Measurements from ENCODE around the gene G6PC3. TPM values are rescaled to one million over a fixed set of nuclear protein-coding genes. Genes with fewer than 3 reads are reported as not detected.
"Not testable (repeated sequence)": the region's sequence is repeated elsewhere in the genome, so short reads cannot be mapped to it uniquely, and the experiment has no call there.

G6PC3 gene
- total RNA-seq, 2 experiments from 2014 or later = 19.3 to 19.7 TPM

- no peaks in the 10 kb centered on the region for H3K27me3 Mint-ChIP-seq (ENCODE audit: low read depth)
- H3K36me3 Mint-ChIP-seq (ENCODE audit: low read depth) = peaks cover 41% of the 10 kb centered on the region
- POLR2A ChIA-PET = no interaction called here
- no peak overlapping the region for H3K4me3 Mint-ChIP-seq
- peaks cover 26% of the 10 kb centered on the region for H3K4me1 Mint-ChIP-seq (ENCODE audit: low read depth)
- H3K27ac Mint-ChIP-seq = no peak overlapping the region
- ATAC-seq = no peak
- CTCF ChIA-PET = interaction anchor here (0.6 to 5.7 kb wide), 2 partner anchors 11 to 45 kb away, joined by 3 to 34 read pairs; no protein-coding TSS in a partner anchor
- no peaks in the 10 kb centered on the region for H3K9me3 Mint-ChIP-seq (ENCODE audit: insufficient read depth)
- no peak for DNase-seq
Observed at GRCh38 chr17:44038604-44039011, 31.9 kb upstream of the G6PC3 start.

DNA sequence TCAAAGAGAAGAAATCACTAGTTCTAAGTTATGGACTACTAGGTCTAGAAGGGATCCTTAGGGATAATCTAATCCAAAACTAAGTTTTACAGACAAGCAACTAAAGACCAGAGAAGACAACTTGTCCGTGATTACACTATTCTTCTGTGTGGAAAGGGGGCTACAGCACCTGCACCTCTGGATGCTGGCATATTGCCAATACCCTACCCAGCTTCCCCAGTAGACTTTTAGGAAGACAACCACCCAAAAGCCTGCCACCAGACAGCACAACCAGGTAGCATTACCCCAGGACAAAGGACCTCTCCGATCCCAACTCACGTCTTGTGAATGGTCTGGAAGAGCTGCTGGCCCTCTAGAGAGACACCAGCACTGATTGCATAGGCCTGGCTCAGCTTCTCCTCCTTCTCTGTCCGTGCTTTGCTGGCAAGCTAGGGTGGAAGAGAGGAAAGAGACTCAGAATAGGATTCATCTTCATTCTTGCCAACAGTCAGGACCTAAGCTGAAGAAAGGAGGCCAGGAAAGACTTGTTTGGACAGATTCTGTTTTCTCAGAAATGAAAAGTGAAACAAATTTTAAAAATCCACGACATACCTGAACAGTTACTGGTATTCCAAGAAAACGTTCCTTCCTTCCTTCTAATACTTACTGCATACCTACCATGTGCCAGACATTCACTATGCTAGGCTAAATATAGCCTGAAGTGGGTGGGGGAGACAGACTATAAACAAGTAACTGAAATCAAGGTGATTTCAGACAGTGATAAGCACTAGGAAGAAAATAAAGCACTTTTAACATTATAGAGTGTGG, 30.5 kb upstream of the G6PC3 start:
- Mint-ChIP-seq H3K36me3 (ENCODE audit: low read depth) (peaks cover 33% of the 10 kb centered on the region), H3K4me1 (ENCODE audit: low read depth) (peaks cover 17% of the 10 kb centered on the region), H3K4me3 (no peak overlapping the region), H3K9me3 (ENCODE audit: insufficient read depth) (no peaks in the 10 kb centered on the region), H3K27ac (peak overlapping the region; percentile 64), H3K27me3 (ENCODE audit: low read depth) (no peaks in the 10 kb centered on the region)
- ChIA-PET CTCF (interaction anchor here (0.8 to 6.2 kb wide), 10 partner anchors 8 to 128 kb away, joined by 3 to 102 read pairs (median 6); partner anchors contain the start of gene PPY), POLR2A (interaction anchor here (0.6 kb wide), 1 partner anchor 68 kb away, joined by 4 read pairs; no protein-coding TSS in a partner anchor)
- ATAC-seq (no peak), DNase-seq (no peak)

GRCh38 chr17:44043272-44043696, 27.3 kb upstream of the G6PC3 start:
- Mint-ChIP-seq H3K27me3 (ENCODE audit: low read depth) (no peaks in the 10 kb centered on the region), H3K4me3 (no peak overlapping the region), H3K36me3 (ENCODE audit: low read depth) (peaks cover 23% of the 10 kb centered on the region), H3K27ac (no peak overlapping the region), H3K9me3 (ENCODE audit: insufficient read depth) (no peaks in the 10 kb centered on the region), H3K4me1 (ENCODE audit: low read depth) (peaks cover 17% of the 10 kb centered on the region)
- DNase-seq (no peak), ATAC-seq (no peak)
- ChIA-PET CTCF (interaction anchor here (1.0 to 6.2 kb wide), 6 partner anchors 9 to 165 kb away, joined by 3 to 102 read pairs (median 11); partner anchors contain the start of gene PPY), POLR2A (no interaction called here)

DNA sequence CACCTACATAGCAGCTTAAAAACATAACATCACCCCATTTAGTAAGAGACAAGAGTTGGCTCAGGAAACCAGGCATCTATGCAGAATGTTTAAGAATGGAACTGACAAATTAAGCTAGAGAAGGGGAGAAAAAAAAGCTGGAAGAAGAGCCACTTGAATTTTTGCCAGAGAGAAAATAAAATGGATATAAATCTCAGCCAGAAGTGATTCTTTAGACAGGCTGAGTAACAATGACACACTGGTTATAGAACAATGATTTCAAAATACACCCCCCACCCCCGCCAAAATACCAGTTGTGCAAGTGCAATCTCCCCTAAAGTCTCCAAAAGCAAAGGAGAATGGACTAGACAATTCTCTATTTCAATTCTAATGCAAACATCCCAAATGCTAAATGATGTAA, 26.5 kb upstream of the G6PC3 start:
- Mint-ChIP-seq H3K9me3 (ENCODE audit: insufficient read depth) (no peaks in the 10 kb centered on the region), H3K4me1 (ENCODE audit: low read depth) (peaks cover 17% of the 10 kb centered on the region), H3K27me3 (ENCODE audit: low read depth) (no peaks in the 10 kb centered on the region), H3K36me3 (ENCODE audit: low read depth) (peaks cover 25% of the 10 kb centered on the region), H3K4me3 (no peak overlapping the region), H3K27ac (no peak overlapping the region)
- ChIA-PET CTCF (interaction anchor here (0.7 to 6.2 kb wide), 9 partner anchors 10 to 804 kb away, joined by 3 to 102 read pairs (median 4); partner anchors contain the start of genes HIGD1B and PPY), POLR2A (interaction anchor here (1.0 to 1.8 kb wide), 2 partner anchors 23 to 29 kb away, joined by 4 to 7 read pairs; partner anchors contain the start of genes LSM12 and TMEM101)
- DNase-seq (no peak), ATAC-seq (no peak)

GRCh38 chr17:44045486-44045885, 25.0 kb upstream of the G6PC3 start:
- Mint-ChIP-seq H3K27me3 (ENCODE audit: low read depth) (no peaks in the 10 kb centered on the region), H3K4me3 (no peak overlapping the region), H3K4me1 (ENCODE audit: low read depth) (peaks cover 7% of the 10 kb centered on the region), H3K36me3 (ENCODE audit: low read depth) (peaks cover 20% of the 10 kb centered on the region), H3K9me3 (ENCODE audit: insufficient read depth) (no peaks in the 10 kb centered on the region), H3K27ac (no peak overlapping the region)
- ATAC-seq (no peak), DNase-seq (no peak)
- ChIA-PET POLR2A (interaction anchor here (1.8 kb wide), 1 partner anchor 21 kb away, joined by 7 read pairs; the partner anchor contains the start of gene LSM12), CTCF (no interaction called here)

- CTCF ChIA-PET, POLR2A ChIA-PET: not testable (repeated sequence)
Observed at GRCh38 chr17:44046893-44047292, 23.6 kb upstream of the G6PC3 start.

DNA sequence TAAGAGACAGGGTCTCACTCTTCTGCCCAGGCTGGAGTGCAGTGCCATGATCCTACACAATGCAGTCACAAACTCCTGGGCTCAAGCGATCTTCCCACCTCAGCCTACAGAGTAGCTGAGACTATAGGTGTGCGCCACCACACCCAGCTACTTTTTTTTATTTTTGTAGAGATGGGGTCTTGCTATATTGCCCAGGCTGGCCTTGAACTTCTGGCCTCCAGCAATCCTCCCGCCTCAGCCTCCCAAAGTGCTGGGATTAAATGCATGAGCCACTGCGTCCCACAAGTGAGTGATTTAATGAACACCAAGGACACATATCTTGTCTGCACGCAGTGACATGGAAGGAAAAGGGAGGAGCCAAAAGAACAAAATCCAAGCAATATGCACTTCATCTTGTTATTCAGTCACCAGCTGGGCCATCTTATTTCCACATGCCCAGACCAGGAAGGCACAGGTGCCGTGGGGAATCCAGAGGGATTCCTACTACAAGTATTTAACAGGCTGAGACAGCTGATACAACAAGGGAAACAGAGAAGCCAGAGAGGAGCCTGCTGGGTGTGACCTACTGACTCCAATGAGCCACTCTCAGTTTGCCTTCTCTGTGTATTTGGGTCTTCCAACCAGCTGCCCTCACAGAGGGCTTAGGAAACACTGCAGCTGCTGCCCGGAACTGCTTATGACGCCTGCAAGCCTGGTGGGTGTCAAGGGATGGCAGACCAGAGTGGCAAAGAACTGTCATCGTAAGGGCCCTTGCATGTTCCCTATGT, 21.1 kb upstream of the G6PC3 start:
- ChIA-PET CTCF (no interaction called here), POLR2A (no interaction called here)
- Mint-ChIP-seq H3K9me3 (ENCODE audit: insufficient read depth) (no peaks in the 10 kb centered on the region), H3K27me3 (ENCODE audit: low read depth) (no peaks in the 10 kb centered on the region), H3K4me3 (no peak overlapping the region), H3K27ac (no peak overlapping the region), H3K4me1 (ENCODE audit: low read depth) (no peaks in the 10 kb centered on the region), H3K36me3 (ENCODE audit: low read depth) (peaks cover 29% of the 10 kb centered on the region)
- no peak for ATAC-seq
- no peak for DNase-seq

More at GRCh38 chr17:44046893-44047292, 23.6 kb upstream of the G6PC3 start:
- not testable (repeated sequence) for H3K4me3 Mint-ChIP-seq; H3K4me1 Mint-ChIP-seq (ENCODE audit: low read depth); H3K9me3 Mint-ChIP-seq (ENCODE audit: insufficient read depth); ATAC-seq; H3K27ac Mint-ChIP-seq; H3K27me3 Mint-ChIP-seq (ENCODE audit: low read depth); DNase-seq
- peaks cover 14% of the 10 kb centered on the region for H3K36me3 Mint-ChIP-seq (ENCODE audit: low read depth)

GRCh38 chr17:44053125-44053872, 17.2 kb upstream of the G6PC3 start:
- H3K27me3 Mint-ChIP-seq (ENCODE audit: low read depth) = no peaks in the 10 kb centered on the region
- H3K4me3 Mint-ChIP-seq = no peak overlapping the region
- DNase-seq = no peak
- H3K4me1 Mint-ChIP-seq (ENCODE audit: low read depth) = no peaks in the 10 kb centered on the region
- H3K36me3 Mint-ChIP-seq (ENCODE audit: low read depth) = peaks cover 29% of the 10 kb centered on the region
- no peak for ATAC-seq
- H3K27ac Mint-ChIP-seq = no peak overlapping the region
- ChIA-PET CTCF (interaction anchor here (2.0 kb wide), 1 partner anchor 12 kb away, joined by 6 read pairs; no protein-coding TSS in a partner anchor), POLR2A (no interaction called here)
- no peaks in the 10 kb centered on the region for H3K9me3 Mint-ChIP-seq (ENCODE audit: insufficient read depth)

DNA sequence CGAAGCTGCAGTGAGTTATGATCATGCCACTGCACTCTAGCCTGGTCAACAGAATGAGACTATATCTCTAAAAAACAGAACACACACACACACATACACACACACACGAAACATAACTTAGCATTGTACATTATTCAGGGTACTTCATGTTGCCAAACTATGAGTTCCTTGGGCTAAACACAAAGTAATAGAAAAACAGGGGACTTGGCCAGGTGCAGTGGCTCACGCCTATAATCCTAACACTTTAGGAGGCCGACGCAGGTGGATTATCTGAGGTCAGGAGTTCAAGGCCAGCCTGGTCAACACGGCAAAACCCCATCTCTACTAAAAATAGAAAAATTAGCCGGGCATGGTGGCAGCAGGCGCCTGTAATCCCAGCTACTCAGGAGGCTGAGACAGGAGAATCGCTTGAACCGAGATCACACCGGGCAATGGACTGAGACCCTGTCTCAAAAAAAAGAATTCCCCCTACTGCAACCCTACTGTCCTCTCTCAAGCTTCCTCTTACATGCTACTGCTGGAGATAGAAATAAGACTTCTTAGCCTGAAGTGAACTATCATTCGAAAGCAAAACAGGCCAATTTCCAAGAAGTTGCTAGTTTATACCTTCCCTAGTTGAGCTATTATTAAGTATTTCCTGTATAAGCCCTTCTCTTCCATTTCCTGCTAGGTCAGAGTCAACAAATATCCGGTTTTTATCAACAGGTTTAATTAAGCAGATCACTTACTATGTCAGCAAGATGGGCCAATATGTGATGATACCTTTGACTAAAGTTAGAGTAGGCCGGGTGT, 11.2 kb upstream of the G6PC3 start:
- Mint-ChIP-seq H3K27ac (peak overlapping the region; percentile 3), H3K27me3 (ENCODE audit: low read depth) (no peaks in the 10 kb centered on the region), H3K4me3 (no peak overlapping the region), H3K9me3 (ENCODE audit: insufficient read depth) (no peaks in the 10 kb centered on the region), H3K36me3 (ENCODE audit: low read depth) (peaks cover 47% of the 10 kb centered on the region), H3K4me1 (ENCODE audit: low read depth) (peaks cover 35% of the 10 kb centered on the region)
- ATAC-seq (no peak), DNase-seq (no peak)
- CTCF ChIA-PET = no interaction called here
- POLR2A ChIA-PET = no interaction called here

DNA sequence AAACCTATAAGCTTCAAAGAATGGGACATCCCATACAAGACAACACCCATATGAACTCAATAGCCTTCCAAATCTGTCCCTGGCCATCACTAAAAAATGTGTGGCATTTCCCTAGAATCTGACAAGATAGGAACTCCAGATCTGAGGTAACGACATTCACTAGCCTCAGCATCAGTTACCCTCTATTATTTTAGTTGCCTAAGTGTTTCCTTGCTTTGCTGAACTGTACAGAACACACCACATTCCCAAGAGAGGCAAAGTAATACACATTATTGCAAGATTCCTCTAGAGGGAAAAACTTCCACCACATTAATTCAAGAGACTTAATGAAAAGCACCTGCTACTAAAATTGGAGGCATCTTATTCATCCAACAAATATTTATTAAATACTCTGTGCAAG, 9.1 kb upstream of the G6PC3 start:
- peaks cover 41% of the 10 kb centered on the region for H3K4me1 Mint-ChIP-seq (ENCODE audit: low read depth)
- H3K27ac Mint-ChIP-seq = no peak overlapping the region
- H3K36me3 Mint-ChIP-seq (ENCODE audit: low read depth) = peaks cover 50% of the 10 kb centered on the region
- ATAC-seq = no peak
- DNase-seq = no peak
- H3K27me3 Mint-ChIP-seq (ENCODE audit: low read depth) = no peaks in the 10 kb centered on the region
- no peak overlapping the region for H3K4me3 Mint-ChIP-seq
- ChIA-PET CTCF (interaction anchor here (0.9 to 1.1 kb wide), 2 partner anchors 118 to 284 kb away, joined by 3 read pairs; no protein-coding TSS in a partner anchor), POLR2A (no interaction called here)
- no peaks in the 10 kb centered on the region for H3K9me3 Mint-ChIP-seq (ENCODE audit: insufficient read depth)

DNA sequence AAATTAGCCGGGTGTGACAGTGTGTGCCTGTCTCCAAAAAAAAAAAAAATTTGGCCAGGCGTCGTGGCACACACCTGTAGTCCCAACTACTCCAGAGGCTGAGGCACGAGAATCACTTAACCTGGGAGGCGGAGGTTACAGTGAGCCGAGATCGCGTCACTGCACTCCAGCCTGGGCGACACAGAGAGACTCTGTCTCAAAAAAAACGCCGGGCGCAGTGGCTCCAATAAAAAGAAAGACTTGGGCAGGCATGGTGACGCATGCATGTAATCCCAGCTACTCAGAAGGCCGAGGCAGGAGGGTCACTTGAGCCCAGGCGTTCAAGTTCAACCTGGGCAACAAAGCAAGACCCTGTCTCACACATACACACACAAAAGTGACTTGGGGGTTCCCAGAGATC, 7.7 kb upstream of the G6PC3 start:
- CTCF ChIA-PET = interaction anchor here (1.0 kb wide), 1 partner anchor 11 kb away, joined by 3 read pairs; no protein-coding TSS in a partner anchor
- Mint-ChIP-seq H3K4me1 (ENCODE audit: low read depth) (peaks cover 51% of the 10 kb centered on the region), H3K4me3 (no peak overlapping the region)

More for the DNA sequence above, 7.7 kb upstream of the G6PC3 start:
- Mint-ChIP-seq H3K27me3 (ENCODE audit: low read depth) (no peaks in the 10 kb centered on the region), H3K36me3 (ENCODE audit: low read depth) (peaks cover 50% of the 10 kb centered on the region), H3K27ac (no peak overlapping the region), H3K9me3 (ENCODE audit: insufficient read depth) (no peaks in the 10 kb centered on the region)
- ATAC-seq = no peak
- no peak for DNase-seq
- POLR2A ChIA-PET = no interaction called here

Data from activated CD8-positive, alpha-beta T cell treated with anti-CD3 and anti-CD28 coated beads, Interleukin-2, amount 10 ng/mL, durations not matched to agents 7 days and 5 days (primary cell).